Astrocyte (in vitro differentiated cells and primary cell): ENCODE results near the gene TMEM192.

Experiments used
- EZH2 ChIP-seq: IDR thresholded peaks from 2 replicates; pipeline ENCODE4 v1.6.1; 2012; ENCODE audit warnings: mild to moderate bottlenecking, low read length, inconsistent platforms; ENCODE audit not compliant: insufficient read depth
- TF ChIP-seq, protein P1 (sequence below): IDR thresholded peaks from 2 replicates; pipeline ENCODE4 v1.5.1; 2011; ENCODE audit warnings: low read depth, mild to moderate bottlenecking, inconsistent platforms, low read length, moderate library complexity; ENCODE audit not compliant: insufficient read depth

DNA sequence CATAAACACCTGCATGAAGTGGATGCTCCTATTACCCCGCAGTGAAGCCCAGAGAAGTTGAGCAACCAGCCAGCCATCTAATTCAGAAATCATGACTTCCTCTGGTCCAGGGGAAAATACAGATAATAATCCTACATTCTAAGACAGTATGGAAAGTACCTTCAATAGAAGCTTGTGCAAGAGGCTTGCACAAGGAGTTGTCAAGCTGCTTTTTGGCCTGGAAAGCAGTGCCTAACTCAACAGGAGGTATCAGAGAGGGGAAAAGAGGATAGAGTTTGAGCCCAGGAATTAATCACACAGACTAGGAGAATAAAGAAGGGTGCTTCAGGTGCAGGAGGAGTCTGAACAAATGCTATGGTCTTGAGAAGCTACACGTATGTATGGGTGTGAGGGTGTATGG, 26.7 kb downstream of the TMEM192 start:
- TF ChIP-seq, protein P1, sequence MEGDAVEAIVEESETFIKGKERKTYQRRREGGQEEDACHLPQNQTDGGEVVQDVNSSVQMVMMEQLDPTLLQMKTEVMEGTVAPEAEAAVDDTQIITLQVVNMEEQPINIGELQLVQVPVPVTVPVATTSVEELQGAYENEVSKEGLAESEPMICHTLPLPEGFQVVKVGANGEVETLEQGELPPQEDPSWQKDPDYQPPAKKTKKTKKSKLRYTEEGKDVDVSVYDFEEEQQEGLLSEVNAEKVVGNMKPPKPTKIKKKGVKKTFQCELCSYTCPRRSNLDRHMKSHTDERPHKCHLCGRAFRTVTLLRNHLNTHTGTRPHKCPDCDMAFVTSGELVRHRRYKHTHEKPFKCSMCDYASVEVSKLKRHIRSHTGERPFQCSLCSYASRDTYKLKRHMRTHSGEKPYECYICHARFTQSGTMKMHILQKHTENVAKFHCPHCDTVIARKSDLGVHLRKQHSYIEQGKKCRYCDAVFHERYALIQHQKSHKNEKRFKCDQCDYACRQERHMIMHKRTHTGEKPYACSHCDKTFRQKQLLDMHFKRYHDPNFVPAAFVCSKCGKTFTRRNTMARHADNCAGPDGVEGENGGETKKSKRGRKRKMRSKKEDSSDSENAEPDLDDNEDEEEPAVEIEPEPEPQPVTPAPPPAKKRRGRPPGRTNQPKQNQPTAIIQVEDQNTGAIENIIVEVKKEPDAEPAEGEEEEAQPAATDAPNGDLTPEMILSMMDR: no peak
- no peak for TF ChIP-seq EZH2
